Neuronal stem cell (in vitro differentiated cells): Measurements from ENCODE around the gene SHC2.
A peak's percentile ranks its signal among the peaks of the same experiment; 100 is the strongest.

Experiments
- DNase-seq: peaks from one replicate; pipeline ENCODE4 v3.0.0-alpha.2; 2013; ENCODE audit warnings: low spot score
- H2AFZ ChIP-seq: one replicate; pipeline ENCODE4 v1.6.1; 2013; ENCODE audit warnings: mild to moderate bottlenecking, low read length, inconsistent platforms
- H2AK5ac ChIP-seq: 2 replicates; pipeline ENCODE4 v1.6.1; 2013; ENCODE audit warnings: low read depth, mild to moderate bottlenecking, inconsistent platforms, low read length, moderate library complexity, mixed read lengths
- H2BK120ac ChIP-seq: 2 replicates; pipeline ENCODE4 v1.6.1; 2013; ENCODE audit warnings: low read depth, mild to moderate bottlenecking, inconsistent platforms, low read length, moderate library complexity, mixed read lengths
- H2BK12ac ChIP-seq: one replicate; pipeline ENCODE4 v1.6.1; 2013; ENCODE audit warnings: low read length, inconsistent platforms
- H2BK15ac ChIP-seq: 2 replicates; pipeline ENCODE4 v1.6.1; 2013; ENCODE audit warnings: mild to moderate bottlenecking, low read length, inconsistent platforms, mixed read lengths
- H2BK5ac ChIP-seq: one replicate; pipeline ENCODE4 v1.6.1; 2013; ENCODE audit warnings: inconsistent platforms, mild to moderate bottlenecking, low read length, moderate library complexity
- H3K14ac ChIP-seq: one replicate; pipeline ENCODE4 v1.6.1; 2013; ENCODE audit warnings: low read length, inconsistent platforms
- H3K18ac ChIP-seq: 2 replicates; pipeline ENCODE4 v1.6.1; 2013; ENCODE audit warnings: low read length, inconsistent platforms
- H3K23ac ChIP-seq: 2 replicates; pipeline ENCODE4 v1.6.1; 2013; ENCODE audit warnings: low read depth, mild to moderate bottlenecking, mixed read lengths, low read length, inconsistent platforms; ENCODE audit not compliant: poor library complexity
- H3K27ac ChIP-seq: replicated peaks from 3 replicates; pipeline ENCODE4 v1.5.1; 2013; ENCODE audit warnings: low read length, inconsistent platforms
- H3K27me3 ChIP-seq, 3 experiments: 2 replicates each; pipeline ENCODE4 v1.6.1; 2013; ENCODE audit warnings: low read length in 3 of 3, mild to moderate bottlenecking in 2 of 3, inconsistent platforms in 1 of 3, low read depth in 1 of 3, mixed read lengths in 1 of 3, moderate library complexity in 1 of 3; ENCODE audit not compliant: control insufficient read depth in 3 of 3, insufficient read depth in 3 of 3
- H3K36me3 ChIP-seq, 2 donors: replicated peaks in 1 of 2; 2 replicates each; pipeline ENCODE4 v1.6.1; 2013; ENCODE audit warnings: low read length in 2 of 2; ENCODE audit not compliant: control insufficient read depth in 2 of 2, insufficient read depth in 2 of 2
- H3K4ac ChIP-seq: 2 replicates; pipeline ENCODE4 v1.6.1; 2013; ENCODE audit warnings: inconsistent platforms, mild to moderate bottlenecking, low read length, moderate library complexity
- H3K4me1 ChIP-seq, 2 donors: 1 replicate in 1 of 2; 2 replicates in 1 of 2; pipeline ENCODE4 v1.6.1; 2013; ENCODE audit warnings: low read length in 2 of 2, low read depth in 1 of 2; ENCODE audit not compliant: control insufficient read depth in 2 of 2, insufficient read depth in 1 of 2
- H3K4me2 ChIP-seq: one replicate; pipeline ENCODE4 v1.6.1; 2013; ENCODE audit warnings: mild to moderate bottlenecking, low read length, inconsistent platforms; ENCODE audit not compliant: insufficient read depth, poor library complexity, severe bottlenecking
- H3K4me3 ChIP-seq, 2 donors: 2 replicates each; pipeline ENCODE4 v1.5.1; 2013; ENCODE audit warnings: low read length in 2 of 2, mild to moderate bottlenecking in 2 of 2, inconsistent platforms in 1 of 2, moderate library complexity in 1 of 2
- H3K79me1 ChIP-seq: one replicate; pipeline ENCODE4 v1.6.1; 2013; ENCODE audit warnings: low read depth, mild to moderate bottlenecking, inconsistent platforms, low read length, moderate library complexity
- H3K9ac ChIP-seq: one replicate; pipeline ENCODE4 v1.6.1; 2013; ENCODE audit warnings: mild to moderate bottlenecking, low read depth, low read length, inconsistent platforms; ENCODE audit not compliant: poor library complexity
- H3K9me3 ChIP-seq, 2 donors: replicated peaks in 1 of 2; 2 replicates each; pipeline versions ENCODE3 to v1.6.1; 2013; ENCODE audit warnings: low read length in 2 of 2, mild to moderate bottlenecking in 2 of 2, inconsistent platforms in 1 of 2, low read depth in 1 of 2, mixed read lengths in 1 of 2, moderate library complexity in 1 of 2; ENCODE audit not compliant: control insufficient read depth in 2 of 2, insufficient read depth in 1 of 2
- H4K8ac ChIP-seq: one replicate; pipeline ENCODE4 v1.6.1; 2013; ENCODE audit warnings: low read depth, mild to moderate bottlenecking, inconsistent platforms, low read length, moderate library complexity
- H4K91ac ChIP-seq: one replicate; pipeline ENCODE4 v1.6.1; 2013; ENCODE audit warnings: low read length, low read depth, mild to moderate bottlenecking, inconsistent platforms; ENCODE audit not compliant: poor library complexity
- WGBS, 2 donors: extraction: QIAGEN DNeasy Blood & Tissue Kit; methylation state at CpG; one replicate each; pipeline ENCODE4 v1.1.7; 2013; ENCODE audit warnings: missing lambda C conversion rate in 2 of 2, mixed read lengths in 1 of 2; ENCODE audit not compliant: insufficient read length in 2 of 2, insufficient replicate concordance in 1 of 2; ENCODE audit errors: extremely low coverage in 2 of 2; 5-methylcytosine and 5-hydroxymethylcytosine counted together

Gene SHC2

GRCh38 chr19:478236-478903 is 17.5 kb upstream of the SHC2 start:
- Histone ChIP-seq H3K18ac (peak overlapping the region; percentile 23), H2AK5ac (peak overlapping the region; percentile 85), H3K9ac (no peak overlapping the region), H2BK15ac (peak overlapping the region; percentile 88), H3K79me1 (no peaks in the 10 kb centered on the region), H4K91ac (no peak overlapping the region), H3K4me3 (no peak overlapping the region), H3K4ac (no peak overlapping the region), H3K27me3 (peaks cover 0 to 4% (median 0%) of the 10 kb centered on the region in 3 experiments), H2BK120ac (no peak overlapping the region), H3K14ac (peak overlapping the region; percentile 6), H3K23ac (peak overlapping the region; percentile 40), H3K4me1 (peaks cover 6% of the 10 kb centered on the region in 2 donors), H3K9me3 (peaks cover 0 to 5% of the 10 kb centered on the region in 2 donors), H3K27ac (no peak overlapping the region), H2AFZ (peak overlapping the region; percentile 57), H2BK12ac (peak overlapping the region; percentile 81), H2BK5ac (peak overlapping the region; percentile 76), H4K8ac (no peak overlapping the region), H3K36me3 (no peaks in the 10 kb centered on the region), H3K4me2 (no peak overlapping the region)
- no peak for DNase-seq
- no CpG with 5 or more reads among the region's 26 CpGs for WGBS, 2 donors

- no peak overlapping the region for H3K4me2 ChIP-seq
- no peak overlapping the region for H4K91ac ChIP-seq
- no peak overlapping the region for H2AFZ ChIP-seq
- no peak overlapping the region for H3K23ac ChIP-seq
- H2BK15ac ChIP-seq: no peak overlapping the region
- peaks cover 0 to 1% of the 10 kb centered on the region in 2 donors for H3K9me3 ChIP-seq
- H3K27me3 ChIP-seq: peaks cover 0 to 4% (median 0%) of the 10 kb centered on the region in 3 experiments
- no peak for DNase-seq
- H3K4me3 ChIP-seq: no peak overlapping the region
- no peaks in the 10 kb centered on the region for H3K36me3 ChIP-seq
- no peak overlapping the region for H4K8ac ChIP-seq
- H3K79me1 ChIP-seq: no peaks in the 10 kb centered on the region
- H2BK12ac ChIP-seq: no peak overlapping the region
- H3K27ac ChIP-seq: no peak overlapping the region
- no peak overlapping the region for H3K4ac ChIP-seq
- no peak overlapping the region for H2BK5ac ChIP-seq
- no peak overlapping the region for H3K14ac ChIP-seq
- no peak overlapping the region for H2AK5ac ChIP-seq
- H3K4me1 ChIP-seq: peaks cover 6 to 7% of the 10 kb centered on the region in 2 donors
- no peak overlapping the region for H3K18ac ChIP-seq
- H3K9ac ChIP-seq: no peak overlapping the region
- WGBS, 2 donors: no CpG with 5 or more reads among the region's 13 CpGs
- no peak overlapping the region for H2BK120ac ChIP-seq
These were observed 14.5 kb upstream of the SHC2 start for GRCh38 chr19:475360-475759.

GRCh38 chr19:474126-475078 is 13.6 kb upstream of the SHC2 start:
- peak overlapping the region; percentile 60 for H3K9ac ChIP-seq
- peak overlapping the region; percentile 98 for H2BK15ac ChIP-seq
- H4K91ac ChIP-seq: no peak overlapping the region
- peak overlapping the region; percentile 94 for H2BK5ac ChIP-seq
- no peak overlapping the region for H4K8ac ChIP-seq
- no peaks in the 10 kb centered on the region for H3K36me3 ChIP-seq
- H3K9me3 ChIP-seq: no peaks in the 10 kb centered on the region
- peak overlapping the region; percentile 74 for H2AFZ ChIP-seq
- no peak overlapping the region for H3K27ac ChIP-seq
- H3K4me1 ChIP-seq: peaks cover 4 to 5% of the 10 kb centered on the region in 2 donors
- no peaks in the 10 kb centered on the region for H3K79me1 ChIP-seq
- DNase-seq: no peak
- no CpG with 5 or more reads among the region's 57 CpGs for WGBS, 2 donors
- peak overlapping the region; percentile 90 for H3K18ac ChIP-seq
- peaks cover 0 to 4% (median 0%) of the 10 kb centered on the region in 3 experiments for H3K27me3 ChIP-seq
- no peak overlapping the region for H3K4me2 ChIP-seq
- H3K4ac ChIP-seq: peak overlapping the region; percentile 76
- H3K14ac ChIP-seq: peak overlapping the region; percentile 75
- no peak overlapping the region for H3K4me3 ChIP-seq
- H2AK5ac ChIP-seq: peak overlapping the region; percentile 75
- peak overlapping the region; percentile 20 for H3K23ac ChIP-seq
- peak overlapping the region; percentile 98 for H2BK12ac ChIP-seq
- peak overlapping the region; percentile 91 for H2BK120ac ChIP-seq
